SU-DHL-6 (cell line): Measurements from ENCODE around the gene EVA1C.

ENCODE experiments used
- H2AFZ ChIP-seq: fragments of 200-600 bp; sonication (generic); 2 replicates; pipeline ENCODE4 v1.6.1; 2014; ENCODE audit warnings: low read depth, mild to moderate bottlenecking, moderate library complexity, mixed read lengths, antibody characterized with exemption, low read length; ENCODE audit not compliant: severe bottlenecking
- H3F3A ChIP-seq: fragments of 200-600 bp; shearing (Covaris generic); 2 replicates; pipeline ENCODE4 v1.6.0; 2016; ENCODE audit warnings: antibody characterized with exemption, mild to moderate bottlenecking; ENCODE audit not compliant: insufficient read depth
- H3K27ac ChIP-seq: fragments of 200-600 bp; sonication (generic); 2 replicates; pipeline ENCODE4 v1.5.1; 2016; ENCODE audit warnings: low read depth, mild to moderate bottlenecking, low read length, moderate library complexity, mixed read lengths
- H3K27me3 ChIP-seq: fragments of 200-600 bp; sonication (generic), shearing (Covaris generic); 2 replicates; pipeline ENCODE4 v1.6.0; 2014; ENCODE audit warnings: mild to moderate bottlenecking, low read length
- H3K36me3 ChIP-seq: fragments of 200-600 bp; sonication (generic); 2 replicates; pipeline ENCODE4 v1.6.1; 2014; ENCODE audit warnings: mild to moderate bottlenecking, low read length, mixed read lengths
- H3K4me2 ChIP-seq: fragments of 300-600, 200-600 bp; shearing (Covaris generic), sonication (generic); 2 replicates; pipeline ENCODE4 v1.6.0; 2014; ENCODE audit warnings: low read length, low read depth, mild to moderate bottlenecking; ENCODE audit not compliant: poor library complexity, severe bottlenecking
- H3K4me3 ChIP-seq: fragments of 200-600 bp; sonication (generic); 2 replicates; pipeline ENCODE4 v1.5.1; 2014; ENCODE audit warnings: antibody characterized with exemption, low read length, mild to moderate bottlenecking, mixed read lengths; ENCODE audit not compliant: insufficient read depth, poor library complexity, severe bottlenecking
- H3K79me2 ChIP-seq: fragments of 200-600 bp; sonication (generic); 2 replicates; pipeline ENCODE4 v1.6.1; 2014; ENCODE audit warnings: mild to moderate bottlenecking, low read length, moderate library complexity; ENCODE audit not compliant: insufficient read depth
- H3K9ac ChIP-seq: fragments of 200-600 bp; sonication (generic); 2 replicates; pipeline ENCODE4 v1.7.0; 2014; ENCODE audit warnings: mild to moderate bottlenecking, low read length
- H3K9me2 ChIP-seq: fragments of 200-600 bp; sonication (generic); replicated peaks from 2 replicates; pipeline ENCODE4 v1.6.1; 2014; ENCODE audit warnings: low read length; ENCODE audit not compliant: insufficient read depth
- H3K9me3 ChIP-seq: fragments of 200-600 bp; sonication (generic); 2 replicates; pipeline ENCODE4 v1.6.1; 2014; ENCODE audit warnings: low read length, mixed read lengths; ENCODE audit not compliant: insufficient read depth
- H4K20me1 ChIP-seq: fragments of 200-600 bp; sonication (generic); 2 replicates; pipeline ENCODE4 v1.6.1; 2014; ENCODE audit warnings: low read depth, mild to moderate bottlenecking, antibody characterized with exemption, low read length, moderate library complexity, mixed read lengths
- CTCF ChIP-seq: fragments of 200-600 bp; sonication (generic); IDR thresholded peaks from one replicate; pipeline ENCODE4 v1.5.1; 2017; ENCODE audit warnings: antibody characterized with exemption, mild to moderate bottlenecking, low read length, moderate library complexity; ENCODE audit not compliant: insufficient read depth, poor library complexity, severe bottlenecking
- EZH2phosphoT487 ChIP-seq: fragments of 200-600 bp; sonication (generic), shearing (Covaris generic); conservative IDR thresholded peaks from 2 replicates; pipeline ENCODE4 v1.6.1; 2018; ENCODE audit warnings: mild to moderate bottlenecking, antibody characterized with exemption, low read length, moderate library complexity, mixed read lengths

EVA1C gene

GRCh38 chr21:32412162-32413014, at the start of gene EVA1C:
Gene EVA1C (plus strand): TSS chr21:32412706. CDS start chr21:32412854, 148 bp downstream.
- no peaks in the 10 kb centered on the region for H3K79me2 ChIP-seq
- TF ChIP-seq CTCF (no peak), EZH2phosphoT487 (no peak)
- H3K9ac ChIP-seq, result no peak within 1 kb of the TSS
- H3K4me2 ChIP-seq, result no peak within 1 kb of the TSS
- H2AFZ ChIP-seq, result no peak within 1 kb of the TSS
- no peaks in the 10 kb centered on the region for H3K9me3 ChIP-seq
- no peaks in the 10 kb centered on the region for H3K9me2 ChIP-seq
- H3K27me3 ChIP-seq, result no peaks in the 10 kb centered on the region
- no peak within 1 kb of the TSS for H3K4me3 ChIP-seq
- no peaks in the 10 kb centered on the region for H3F3A ChIP-seq
- H3K36me3 ChIP-seq, result no peaks in the 10 kb centered on the region
- H3K27ac ChIP-seq, result no peak within 1 kb of the TSS
- H4K20me1 ChIP-seq, result no peaks in the 10 kb centered on the region

- Histone ChIP-seq H3K9ac (no peak overlapping the region), H3K9me3 (no peaks in the 10 kb centered on the region), H3K4me3 (no peak overlapping the region), H3F3A (no peaks in the 10 kb centered on the region), H3K27me3 (no peaks in the 10 kb centered on the region), H2AFZ (no peak overlapping the region), H4K20me1 (no peaks in the 10 kb centered on the region), H3K79me2 (no peaks in the 10 kb centered on the region), H3K27ac (no peak overlapping the region), H3K9me2 (no peaks in the 10 kb centered on the region), H3K4me2 (no peak overlapping the region), H3K36me3 (0 out of 2 replicates have a peak, but pooled peaks cover 3% of the 10 kb centered on the region)
- TF ChIP-seq EZH2phosphoT487 (no peak), CTCF (no peak)
Measured at GRCh38 chr21:32364387-32364786, 48.1 kb upstream of the EVA1C start.

GRCh38 chr21:32364796-32365195, 47.7 kb upstream of the EVA1C start:
- no peaks in the 10 kb centered on the region for H3K9me2 ChIP-seq
- H3K4me2 ChIP-seq, result no peak overlapping the region
- no peak overlapping the region for H3K27ac ChIP-seq
- no peak overlapping the region for H3K9ac ChIP-seq
- H3K36me3 ChIP-seq, result 0 out of 2 replicates have a peak, but pooled peaks cover 3% of the 10 kb centered on the region
- no peak overlapping the region for H3K4me3 ChIP-seq
- H3K79me2 ChIP-seq, result no peaks in the 10 kb centered on the region
- no peaks in the 10 kb centered on the region for H3F3A ChIP-seq
- no peaks in the 10 kb centered on the region for H3K9me3 ChIP-seq
- TF ChIP-seq EZH2phosphoT487 (no peak), CTCF (no peak)
- no peaks in the 10 kb centered on the region for H4K20me1 ChIP-seq
- no peaks in the 10 kb centered on the region for H3K27me3 ChIP-seq
- H2AFZ ChIP-seq, result no peak overlapping the region
